Fibroblast of pulmonary artery (primary cell): ENCODE data around the gene CERT1.
"Not testable (repeated sequence)": the region's sequence is repeated elsewhere in the genome, so short reads cannot be mapped to it uniquely, and the experiment has no call there.

Experiments
- DNase-seq: peaks from one replicate; pipeline ENCODE4 v3.0.0-alpha.2; 2010; ENCODE audit warnings: low read depth
- H3K4me3 ChIP-seq: replicated peaks from 2 replicates; pipeline ENCODE4 v1.5.1; 2011; ENCODE audit warnings: low read depth, mild to moderate bottlenecking, control low read depth, low read length, moderate library complexity
- CTCF ChIP-seq: IDR thresholded peaks from 2 replicates; pipeline ENCODE4 v1.5.1; 2011; ENCODE audit warnings: mild to moderate bottlenecking, control low read depth, low read length, inconsistent platforms; ENCODE audit errors: missing control alignments

The CERT1 gene

GRCh38 chr5:75513841-75514240 lies 2.4 kb upstream of the CERT1 start:
- no peak overlapping the region for H3K4me3 ChIP-seq
- TF ChIP-seq CTCF, result no peak
- no peak for DNase-seq

GRCh38 chr5:75512383-75513074 lies 1.1 kb upstream of the CERT1 start:
- no peak for TF ChIP-seq CTCF
- peak overlapping the region; percentile 76 for H3K4me3 ChIP-seq
- DNase-seq, result peak; percentile 22

- DNase-seq, result peak; percentile 28
- H3K4me3 ChIP-seq, result peak overlapping the region; percentile 76
- TF ChIP-seq CTCF, result no peak
Measured at GRCh38 chr5:75510836-75511434, 494 bp downstream of the CERT1 start.

- peak overlapping the region; percentile 76 for H3K4me3 ChIP-seq
- DNase-seq, result peak; percentile 43
- TF ChIP-seq CTCF, result no peak
Measured at GRCh38 chr5:75510417-75510835, 1.0 kb downstream of the CERT1 start.

- no peak for TF ChIP-seq CTCF
- peak overlapping the region; percentile 76 for H3K4me3 ChIP-seq
- peak; percentile 78 for DNase-seq
Measured at GRCh38 chr5:75509956-75510355, 1.5 kb downstream of the CERT1 start.

- peak; percentile 14 for DNase-seq
- H3K4me3 ChIP-seq, result peak overlapping the region; percentile 76
- no peak for TF ChIP-seq CTCF
Measured at GRCh38 chr5:75509546-75509945, 1.9 kb downstream of the CERT1 start.

- no peak for DNase-seq
- H3K4me3 ChIP-seq, result no peak overlapping the region
- no peak for TF ChIP-seq CTCF
Measured at GRCh38 chr5:75507841-75508240, 3.6 kb downstream of the CERT1 start.

GRCh38 chr5:75505112-75505511 lies 6.3 kb downstream of the CERT1 start:
- not testable (repeated sequence) for DNase-seq, H3K4me3 ChIP-seq

GRCh38 chr5:75498875-75499274 lies 12.6 kb downstream of the CERT1 start:
- DNase-seq, H3K4me3 ChIP-seq: not testable (repeated sequence)
